ENCODE data around the gene DTYMK. TPM values are rescaled to one million over a fixed set of nuclear protein-coding genes. Genes with fewer than 3 reads are reported as not detected.

The DTYMK gene
- 10 to 100 TPM; 12.3 to 40.4 (median 23.4) TPM for total RNA-seq
- 10 to 100 TPM; 10.4 to 15.4 (median 11.1) TPM for polyA plus RNA-seq
- long read RNA-seq, donor 1, transcript DTYMK-201 (5 exons, 1,232 nt) = major isoform, 19 of 31 reads
- long read RNA-seq, donor 1, partial matches to known transcripts = 9 of 31 reads
- long read RNA-seq, donor 1, other reads (novel, unspliced or antisense) = 0 of 31 reads
- long read RNA-seq, donor 2, transcript DTYMK-201 (5 exons, 1,232 nt) = major isoform, 8 of 16 reads
- long read RNA-seq, donor 2, partial matches to known transcripts = 6 of 16 reads
- long read RNA-seq, donor 2, other reads (novel, unspliced or antisense) = 0 of 16 reads
- long read RNA-seq, donor 3, transcript DTYMK-201 (5 exons, 1,232 nt) = major isoform, 8 of 9 reads
- long read RNA-seq, donor 3, partial matches to known transcripts = 0 of 9 reads
- long read RNA-seq, donor 3, other reads (novel, unspliced or antisense) = 0 of 9 reads
- long read RNA-seq, donor 4, transcript DTYMK-201 (5 exons, 1,232 nt) = major isoform, 14 of 15 reads
- long read RNA-seq, donor 4, partial matches to known transcripts = 0 of 15 reads
- long read RNA-seq, donor 4, other reads (novel, unspliced or antisense) = 1 of 15 reads
- long read RNA-seq, donor 5, transcript DTYMK-201 (5 exons, 1,232 nt) = major isoform, 30 of 37 reads
- long read RNA-seq, donor 5, partial matches to known transcripts = 0 of 37 reads
- long read RNA-seq, donor 5, other reads (novel, unspliced or antisense) = 5 of 37 reads
- long read RNA-seq, donor 6, transcript DTYMK-201 (5 exons, 1,232 nt) = major isoform, 16 of 17 reads
- long read RNA-seq, donor 6, partial matches to known transcripts = 0 of 17 reads
- long read RNA-seq, donor 6, other reads (novel, unspliced or antisense) = 1 of 17 reads
- long read RNA-seq, donor 7, transcript DTYMK-201 (5 exons, 1,232 nt) = major isoform, 9 of 10 reads
- long read RNA-seq, donor 7, partial matches to known transcripts = 0 of 10 reads
- long read RNA-seq, donor 7, other reads (novel, unspliced or antisense) = 0 of 10 reads
- long read RNA-seq, donor 8, transcript DTYMK-201 (5 exons, 1,232 nt) = major isoform, 24 of 49 reads
- long read RNA-seq, donor 8, partial matches to known transcripts = 19 of 49 reads
- long read RNA-seq, donor 8, other reads (novel, unspliced or antisense) = 0 of 49 reads
- long read RNA-seq, donor 9, transcript DTYMK-201 (5 exons, 1,232 nt) = major isoform, 11 of 22 reads
- long read RNA-seq, donor 9, partial matches to known transcripts = 10 of 22 reads
- long read RNA-seq, donor 9, other reads (novel, unspliced or antisense) = 0 of 22 reads
- long read RNA-seq, donor 10, transcript DTYMK-201 (5 exons, 1,232 nt) = major isoform, 9 of 16 reads
- long read RNA-seq, donor 10, partial matches to known transcripts = 5 of 16 reads
- long read RNA-seq, donor 10, other reads (novel, unspliced or antisense) = 0 of 16 reads

GRCh38 chr2:241686650-241687425 lies at the start of gene DTYMK:
TSS of gene DTYMK (minus strand) at chr2:241686815. CDS start at chr2:241686783, 32 bp downstream.
- 0 to 4% (median 0%) methylated on average over 4 to 102 of the region's 102 CpGs for WGBS, 4 donors
- Histone ChIP-seq H3K9me3 (replicated peaks in 1 of 3) (no peaks in the 10 kb centered on the region), H3K36me3 (replicated peaks in 1 of 2) (peaks cover 0 to 17% of the 10 kb centered on the region in 2 donors), H3K4me1 (replicated peaks in 1 of 2) (peaks cover 6 to 23% of the 10 kb centered on the region in 2 donors), H3K27me3 (no peaks in the 10 kb centered on the region), H3K27ac (peak within 1 kb of the TSS; percentile 77 to 97 (median 93)), H3K4me3 (peak within 1 kb of the TSS; percentile 44 to 96 (median 70))
- DNase-seq = peak; percentile 96 to 97 (median 96)
- intact Hi-C loops (cut with DNase I) = no loop called here
- peak in 2 of 6 experiments; percentile 4 for TF ChIP-seq CTCF (IDR thresholded peaks at IDR 0.05)
- TF ChIP-seq POLR2A (IDR thresholded peaks at IDR 0.05) = peak; percentile 86

- 80 to 88% (median 83%) methylated on average over 3 of the region's 3 CpGs for WGBS, 4 donors
- Histone ChIP-seq H3K27me3 (no peaks in the 10 kb centered on the region), H3K4me3 (peak overlapping the region in 1 of 4 donors; percentile 72), H3K36me3 (replicated peaks in 1 of 2) (no peaks in the 10 kb centered on the region), H3K27ac (no peak overlapping the region), H3K9me3 (replicated peaks in 1 of 3) (no peaks in the 10 kb centered on the region), H3K4me1 (replicated peaks in 1 of 2) (peaks cover 0 to 11% of the 10 kb centered on the region in 2 donors)
- no peak for DNase-seq
- TF ChIP-seq POLR2A (IDR thresholded peaks at IDR 0.05) (no peak), CTCF (IDR thresholded peaks at IDR 0.05) (no peak)
- intact Hi-C loops (cut with DNase I) = loop anchor here in 1 of 2 donors (10.0 kb wide), 1 partner anchor 139 kb away; no protein-coding TSS in a partner anchor
Observed at GRCh38 chr2:241736111-241736510, 49.5 kb upstream of the DTYMK start.

GRCh38 chr2:241734467-241735208 lies 48.0 kb upstream of the DTYMK start, which contains the start of gene D2HGDH:
TSS of gene D2HGDH (plus strand) at chr2:241734630. CDS start at chr2:241735225, 595 bp downstream.
- 0 to 2% (median 1%) methylated on average over 16 to 98 of the region's 98 CpGs; no CpG with 5 or more reads in 1 of the 4 donors for WGBS, 4 donors
- Histone ChIP-seq H3K27ac (peak within 1 kb of the TSS; percentile 60 to 94 (median 82)), H3K27me3 (no peaks in the 10 kb centered on the region), H3K36me3 (replicated peaks in 1 of 2) (no peaks in the 10 kb centered on the region), H3K4me3 (peak within 1 kb of the TSS; percentile 66 to 78 (median 70)), H3K9me3 (replicated peaks in 1 of 3) (no peaks in the 10 kb centered on the region), H3K4me1 (replicated peaks in 1 of 2) (peaks cover 0 to 11% of the 10 kb centered on the region in 2 donors)
- peak; percentile 89 to 95 (median 95) for DNase-seq
- TF ChIP-seq CTCF (IDR thresholded peaks at IDR 0.05) (no peak), POLR2A (IDR thresholded peaks at IDR 0.05) (peak; percentile 71 to 73)
- intact Hi-C loops (cut with DNase I) = loop anchor here in 1 of 2 donors (10.0 kb wide), 1 partner anchor 140 kb away; no protein-coding TSS in a partner anchor
